ENCODE data around the gene PVR. TPM values are rescaled to one million over a fixed set of nuclear protein-coding genes. Genes with fewer than 3 reads are reported as not detected.
A peak's percentile ranks its signal among the peaks of the same experiment; 100 is the strongest.

The PVR gene
- polyA plus RNA-seq, 1 donor from 2014 or later, result 19.1 TPM

GRCh38 chr19:44657211-44657921 is 13.7 kb downstream of the PVR start:
- Histone ChIP-seq H3K27me3 (ENCODE audit: insufficient read depth, low read depth, low read length) (no peaks in the 10 kb centered on the region), H3K9ac (ENCODE audit: low read length) (no peak overlapping the region), H3K4me3 (ENCODE audit: low read length) (no peak overlapping the region), H3K36me3 (ENCODE audit: insufficient read depth, low read length) (peaks cover 5% of the 10 kb centered on the region), H2AFZ (ENCODE audit: low read depth, low read length) (no peak overlapping the region), H3K27ac (ENCODE audit: low read length) (no peak overlapping the region), H3F3A (ENCODE audit: insufficient read depth, low read length, poor library complexity, severe bottlenecking) (no peaks in the 10 kb centered on the region), H3K9me3 (ENCODE audit: low read length) (no peaks in the 10 kb centered on the region), H4K20me1 (ENCODE audit: insufficient read depth) (no peaks in the 10 kb centered on the region), H3K79me2 (replicated peaks; ENCODE audit: insufficient read depth, low read length) (no peaks in the 10 kb centered on the region), H3K9me2 (ENCODE audit: insufficient read depth, low read length) (no peaks in the 10 kb centered on the region), H3K4me2 (ENCODE audit: low read length) (no peak overlapping the region)
- no peak for TF ChIP-seq REST (IDR thresholded peaks at IDR 0.05; ENCODE audit: borderline replicate concordance)
- peak; percentile 46 for TF ChIP-seq CTCF (IDR thresholded peaks at IDR 0.05; ENCODE audit: poor library complexity, severe bottlenecking)
- TF ChIP-seq TAF1 (IDR thresholded peaks at IDR 0.05; ENCODE audit: low read depth), result no peak
- TF ChIP-seq SMC3 (conservative IDR thresholded peaks at IDR 0.05; ENCODE audit: poor library complexity), result peak; percentile 33
- peak; percentile 17 for TF ChIP-seq RAD21 (conservative IDR thresholded peaks at IDR 0.05)

DNA sequence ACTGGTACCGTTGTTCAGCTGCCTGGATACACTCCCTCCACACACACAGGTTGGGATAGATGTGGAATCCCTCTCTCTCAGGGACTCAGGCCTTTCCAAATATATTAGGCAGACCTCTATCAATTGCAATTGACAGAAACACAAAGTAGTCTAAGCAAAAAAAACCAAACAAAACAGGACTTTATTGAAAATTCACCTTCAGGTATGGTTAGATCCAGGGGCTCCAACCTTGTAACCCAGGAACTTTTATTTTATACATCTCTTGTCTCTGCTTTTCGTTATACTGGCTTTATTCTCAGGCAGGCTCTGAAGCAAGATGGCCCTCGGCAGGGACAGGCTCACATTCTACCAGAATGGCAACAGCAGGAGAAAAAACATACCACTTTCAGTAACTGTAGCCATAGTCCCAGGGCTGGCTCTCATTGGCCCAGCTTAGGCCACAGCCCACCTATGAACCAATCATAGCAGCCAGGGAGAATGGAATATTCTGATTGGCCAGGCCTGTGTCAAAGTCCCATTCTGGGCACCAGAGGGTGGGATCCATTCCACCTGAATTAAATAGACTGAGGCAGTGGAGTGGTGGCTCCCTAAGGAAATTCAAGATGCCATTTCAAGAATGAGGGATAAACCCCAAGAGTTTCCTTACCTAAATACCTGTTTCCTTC is 14.5 kb downstream of the PVR start:
- Histone ChIP-seq H3K79me2 (replicated peaks; ENCODE audit: insufficient read depth, low read length) (no peaks in the 10 kb centered on the region), H3F3A (ENCODE audit: insufficient read depth, low read length, poor library complexity, severe bottlenecking) (no peaks in the 10 kb centered on the region), H3K4me2 (ENCODE audit: low read length) (no peak overlapping the region), H3K4me3 (ENCODE audit: low read length) (no peak overlapping the region), H4K20me1 (ENCODE audit: insufficient read depth) (no peaks in the 10 kb centered on the region), H2AFZ (ENCODE audit: low read depth, low read length) (no peak overlapping the region), H3K27me3 (ENCODE audit: insufficient read depth, low read depth, low read length) (no peaks in the 10 kb centered on the region), H3K27ac (ENCODE audit: low read length) (no peak overlapping the region), H3K36me3 (ENCODE audit: insufficient read depth, low read length) (peaks cover 5% of the 10 kb centered on the region), H3K9ac (ENCODE audit: low read length) (no peak overlapping the region), H3K9me3 (ENCODE audit: low read length) (no peaks in the 10 kb centered on the region), H3K9me2 (ENCODE audit: insufficient read depth, low read length) (no peaks in the 10 kb centered on the region)
- TF ChIP-seq CTCF (IDR thresholded peaks at IDR 0.05; ENCODE audit: poor library complexity, severe bottlenecking) (no peak), SMC3 (conservative IDR thresholded peaks at IDR 0.05; ENCODE audit: poor library complexity) (no peak), RAD21 (conservative IDR thresholded peaks at IDR 0.05) (no peak), EZH2 (IDR thresholded peaks at IDR 0.05; ENCODE audit: borderline replicate concordance, insufficient read depth, low read length, poor library complexity, severe bottlenecking) (no peak), TAF1 (IDR thresholded peaks at IDR 0.05; ENCODE audit: low read depth) (no peak), POLR2AphosphoS5 (IDR thresholded peaks at IDR 0.05) (no peak), REST (IDR thresholded peaks at IDR 0.05; ENCODE audit: borderline replicate concordance) (no peak), MXI1 (conservative IDR thresholded peaks at IDR 0.05; ENCODE audit: poor library complexity, severe bottlenecking) (no peak), EP300 (conservative IDR thresholded peaks at IDR 0.05; ENCODE audit: poor library complexity, severe bottlenecking) (no peak)

Data from neural cell (in vitro differentiated cells).